RWPE1 (cell line): ENCODE results near the gene NHS.
A peak's percentile ranks its signal among the peaks of the same experiment; 100 is the strongest.

Experiments
- CTCF ChIA-PET: fragments of 350-600 bp; sonication (Branson Sonifier 250); formaldehyde crosslinking; extraction: SDS; loops from one replicate; lab custom pipeline; 2021; lab: Yijun Ruan, JAX
- POLR2A ChIA-PET: fragments of 400-600 bp; formaldehyde crosslinking; extraction: SDS; loops from one replicate; lab custom pipeline; 2020; ENCODE audit warnings: antibody characterized with exemption; ENCODE audit not compliant: low non-redundant PET; lab: Yijun Ruan, JAX
- DNase-seq: peaks from one replicate; pipeline ENCODE4 v3.0.0; 2012; ENCODE audit warnings: low spot score
- H3K27ac ChIP-seq: fragments of 450-650 bp; 2 replicates; pipeline ENCODE4 v1.5.1; 2017
- CTCF ChIP-seq: fragments of 450-650 bp; conservative IDR thresholded peaks from 2 replicates; pipeline ENCODE4 v1.5.1; 2017; ENCODE audit warnings: low read depth, mild to moderate bottlenecking

The NHS gene

GRCh38 chrX:17590892-17591740 is 216.1 kb downstream of the NHS start:
- no peak overlapping the region for H3K27ac ChIP-seq
- peak; percentile 46 for DNase-seq
- peak; percentile 68 for TF ChIP-seq CTCF
- POLR2A ChIA-PET: no interaction called here
- CTCF ChIA-PET: interaction anchor here (0.6 to 1.5 kb wide), 6 partner anchors 38 to 349 kb away, joined by 3 to 5 read pairs (median 3); no protein-coding TSS in a partner anchor

- TF ChIP-seq CTCF: no peak
- no peak overlapping the region for H3K27ac ChIP-seq
- peak; percentile 34 for DNase-seq
- ChIA-PET POLR2A (no interaction called here), CTCF (interaction anchor here (0.8 to 1.5 kb wide), 3 partner anchors 38 to 350 kb away, joined by 3 to 5 read pairs (median 4); no protein-coding TSS in a partner anchor)
Observed at GRCh38 chrX:17591741-17592110, 216.7 kb downstream of the NHS start.

GRCh38 chrX:17592117-17592516 is 217.1 kb downstream of the NHS start:
- CTCF ChIA-PET: interaction anchor here (0.8 to 1.5 kb wide), 2 partner anchors 37 to 350 kb away, joined by 3 to 5 read pairs; no protein-coding TSS in a partner anchor
- no peak overlapping the region for H3K27ac ChIP-seq
- TF ChIP-seq CTCF: no peak
- POLR2A ChIA-PET: no interaction called here
- DNase-seq: no peak

GRCh38 chrX:17594693-17595092 is 219.7 kb downstream of the NHS start:
- no peak overlapping the region for H3K27ac ChIP-seq
- ChIA-PET POLR2A (no interaction called here), CTCF (no interaction called here)
- no peak for TF ChIP-seq CTCF
- DNase-seq: no peak

- H3K27ac ChIP-seq: no peak overlapping the region
- ChIA-PET CTCF (no interaction called here), POLR2A (no interaction called here)
- TF ChIP-seq CTCF: no peak
- DNase-seq: peak; percentile 52
Observed at GRCh38 chrX:17595456-17596035, 220.5 kb downstream of the NHS start.

DNA sequence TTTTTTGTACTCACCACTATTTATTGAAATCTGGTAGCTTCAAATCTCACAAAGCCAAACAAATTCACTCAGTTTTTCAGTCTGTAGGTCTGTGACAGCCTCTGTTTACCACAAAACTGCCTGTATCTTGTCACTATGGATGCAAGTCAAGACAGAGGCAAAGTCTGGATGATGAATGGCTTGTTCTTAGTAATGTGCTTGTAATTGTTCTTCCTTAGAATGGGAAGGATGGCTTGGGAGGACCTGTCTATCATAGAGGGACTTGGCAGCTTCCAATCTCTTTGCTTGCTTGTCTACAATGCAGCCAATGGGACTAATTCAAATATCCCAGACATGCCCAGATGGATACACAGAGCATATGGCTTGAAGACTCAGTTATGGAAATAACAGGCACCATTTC is 221.1 kb downstream of the NHS start:
- ChIA-PET CTCF (no interaction called here), POLR2A (no interaction called here)
- no peak overlapping the region for H3K27ac ChIP-seq
- TF ChIP-seq CTCF: no peak
- DNase-seq: peak; percentile 23
